GM19452 (cell line): ENCODE data around the gene RPUSD2.

Source experiments
- ATAC-seq: cut with Tn5 transposase; IDR thresholded peaks from one replicate; pipeline ENCODE4 v1.9.1; 2021; ENCODE audit not compliant: unreplicated experiment

RPUSD2 gene, protein sequence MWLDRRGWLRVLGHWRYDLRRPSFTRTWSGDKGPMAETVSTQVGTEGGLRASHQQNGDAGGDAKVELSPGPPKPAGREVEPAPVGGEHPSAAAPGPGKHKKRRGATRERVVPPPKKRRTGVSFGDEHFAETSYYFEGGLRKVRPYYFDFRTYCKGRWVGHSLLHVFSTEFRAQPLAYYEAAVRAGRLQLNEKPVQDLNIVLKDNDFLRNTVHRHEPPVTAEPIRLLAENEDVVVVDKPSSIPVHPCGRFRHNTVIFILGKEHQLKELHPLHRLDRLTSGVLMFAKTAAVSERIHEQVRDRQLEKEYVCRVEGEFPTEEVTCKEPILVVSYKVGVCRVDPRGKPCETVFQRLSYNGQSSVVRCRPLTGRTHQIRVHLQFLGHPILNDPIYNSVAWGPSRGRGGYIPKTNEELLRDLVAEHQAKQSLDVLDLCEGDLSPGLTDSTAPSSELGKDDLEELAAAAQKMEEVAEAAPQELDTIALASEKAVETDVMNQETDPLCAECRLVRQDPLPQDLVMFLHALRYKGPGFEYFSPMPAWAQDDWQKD

GRCh38 chr15:40569129-40569953 lies at the start of gene RPUSD2:
Gene RPUSD2 (plus strand): TSS chr15:40569299. CDS start chr15:40569338, 39 bp downstream.
- ATAC-seq, result peak; percentile 43

DNA sequence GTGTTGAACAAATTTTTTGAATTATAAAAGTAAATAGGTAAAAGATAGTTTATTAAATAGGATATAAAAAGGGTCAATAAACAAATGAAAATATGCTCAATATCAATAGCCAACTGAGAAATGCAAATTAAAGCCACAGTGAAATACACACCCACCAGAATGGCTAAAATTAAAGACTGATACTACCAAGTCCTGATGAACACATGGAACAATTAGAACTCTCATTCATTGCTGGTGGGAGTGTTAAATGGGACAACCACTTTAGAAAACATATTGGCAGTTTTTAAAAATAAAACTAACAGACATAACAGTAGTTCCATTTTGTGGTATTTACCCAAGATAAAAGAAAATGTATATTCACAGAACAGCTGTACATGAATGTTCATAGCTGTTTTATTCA lies 45.5 kb upstream of the RPUSD2 start:
- no peak for ATAC-seq

DNA sequence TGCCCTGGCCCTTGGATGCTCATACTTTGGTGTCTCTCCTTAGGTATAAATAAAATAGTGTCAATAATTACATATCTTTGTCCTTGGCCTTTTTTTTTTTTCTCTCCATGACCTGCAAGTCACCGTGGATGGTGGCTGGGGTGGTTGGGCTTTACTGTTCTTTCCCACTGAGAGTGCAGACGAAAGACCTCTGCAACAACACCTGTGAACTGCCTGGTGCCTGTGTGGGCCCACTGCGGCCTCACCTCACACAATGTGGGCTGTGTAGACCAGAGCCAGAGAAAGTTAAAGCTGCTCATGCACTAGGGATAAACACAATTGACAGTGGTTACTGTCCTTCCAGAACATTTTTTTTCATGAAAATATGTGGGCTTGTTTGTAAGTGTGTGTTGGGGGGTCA lies 43.2 kb upstream of the RPUSD2 start:
- ATAC-seq, result no peak

- no peak for ATAC-seq
Observed at GRCh38 chr15:40528801-40529200, 40.3 kb upstream of the RPUSD2 start.

DNA sequence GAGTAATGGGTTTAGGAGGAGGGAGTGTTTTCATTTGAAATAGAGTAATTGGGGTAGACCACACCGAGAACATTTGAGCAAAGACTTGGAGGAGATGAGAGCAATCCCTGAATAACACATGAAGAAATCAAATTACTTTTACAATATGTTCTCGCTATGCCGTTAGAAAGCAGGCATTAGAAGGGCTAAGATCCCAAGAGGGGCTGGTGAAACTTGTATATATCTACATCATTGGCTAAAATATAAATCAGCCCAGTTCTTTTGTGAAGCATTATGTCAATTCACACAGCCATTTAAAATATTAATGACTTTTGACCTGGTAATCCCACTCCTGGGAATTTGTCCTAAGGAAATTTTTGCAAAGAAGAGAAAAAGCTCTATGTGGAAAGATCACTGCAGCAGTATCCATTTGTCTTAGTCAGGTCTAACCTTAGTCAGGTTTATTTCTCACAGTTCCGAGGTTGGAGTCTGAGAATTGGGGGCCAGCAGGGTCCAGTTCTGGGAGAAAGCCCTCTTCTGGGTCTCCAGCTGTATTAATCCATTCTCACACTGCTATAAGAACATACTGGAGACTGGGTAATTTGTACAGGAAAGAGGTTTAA lies 35.2 kb upstream of the RPUSD2 start:
- no peak for ATAC-seq

GRCh38 chr15:40534371-40534770 lies 34.7 kb upstream of the RPUSD2 start:
- ATAC-seq, result no peak

- ATAC-seq, result no peak
Observed at GRCh38 chr15:40536501-40536900, 32.6 kb upstream of the RPUSD2 start.

DNA sequence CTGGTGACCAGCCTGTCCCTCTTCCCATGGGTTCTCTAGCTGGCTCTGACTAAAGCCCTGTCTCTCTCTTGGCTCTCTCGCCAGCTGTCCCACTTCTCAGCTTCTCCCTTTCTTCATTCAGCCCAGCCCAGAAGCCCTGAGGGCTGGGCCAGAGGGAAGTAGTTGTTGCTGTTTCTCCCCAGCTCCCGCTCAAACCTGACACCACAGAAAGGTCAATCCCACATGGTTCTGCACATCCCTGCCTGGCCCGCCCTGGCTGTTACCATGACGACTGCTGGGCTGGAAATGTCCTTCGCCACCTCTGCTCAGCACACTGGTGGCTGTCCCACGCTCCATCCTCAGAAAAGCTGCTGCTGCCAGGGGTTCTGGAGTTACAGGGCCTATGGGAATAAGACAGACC lies 30.1 kb upstream of the RPUSD2 start:
- ATAC-seq, result no peak

- ATAC-seq, result no peak
Observed at GRCh38 chr15:40543082-40543481, 26.0 kb upstream of the RPUSD2 start.

DNA sequence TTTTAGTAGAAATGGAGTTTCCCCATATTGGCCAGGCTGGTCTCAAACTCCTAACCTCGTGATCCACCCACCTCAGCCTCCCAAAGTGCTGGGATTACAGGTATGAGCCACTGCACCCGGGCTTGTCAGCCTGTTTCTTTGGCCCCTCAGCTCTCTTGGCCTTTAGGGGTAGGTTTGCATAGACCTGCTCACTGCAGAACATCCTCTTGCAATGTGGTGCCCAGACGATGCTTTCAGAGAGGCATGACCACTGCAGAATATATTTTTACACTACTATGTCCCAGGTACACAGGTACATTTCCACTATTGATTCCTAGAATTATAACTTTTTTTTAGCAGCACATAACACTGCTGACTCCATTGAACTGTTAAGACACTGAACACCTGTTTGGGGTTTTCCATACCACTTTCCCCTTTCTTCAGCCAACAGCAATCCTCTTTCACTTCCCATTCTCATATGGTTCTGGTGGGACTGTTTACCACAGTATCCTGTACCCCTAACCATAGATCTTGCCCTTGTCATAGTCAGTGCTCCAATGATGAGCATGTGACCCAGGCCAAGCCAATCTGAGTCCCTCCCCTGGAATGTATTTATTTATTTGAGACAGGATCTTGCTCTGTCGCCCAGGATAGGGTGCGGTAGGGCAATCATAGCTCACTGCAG lies 25.3 kb upstream of the RPUSD2 start:
- ATAC-seq, result peak; percentile 68

DNA sequence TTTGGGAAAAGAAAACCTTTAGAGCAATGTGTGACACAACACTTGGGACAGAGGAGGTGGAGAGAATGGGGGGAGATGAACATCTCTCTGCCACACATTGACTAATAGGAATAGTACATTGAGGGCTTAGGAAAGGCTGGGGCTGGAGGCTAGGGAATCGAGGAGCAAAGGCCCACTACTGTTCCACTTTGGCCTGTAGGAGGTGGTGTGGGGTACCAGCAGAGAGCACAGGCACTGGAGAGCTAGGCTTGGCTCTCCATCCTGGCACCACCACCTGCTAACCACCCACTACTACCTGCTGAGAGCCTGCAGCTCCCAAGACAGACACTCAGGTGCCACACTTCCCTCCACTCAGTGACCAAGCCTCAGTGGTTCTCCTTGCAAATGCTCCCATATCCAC lies 23.6 kb upstream of the RPUSD2 start:
- no peak for ATAC-seq

GRCh38 chr15:40548610-40549009 lies 20.5 kb upstream of the RPUSD2 start:
- no peak for ATAC-seq

GRCh38 chr15:40549894-40550293 lies 19.2 kb upstream of the RPUSD2 start:
- ATAC-seq, result no peak

DNA sequence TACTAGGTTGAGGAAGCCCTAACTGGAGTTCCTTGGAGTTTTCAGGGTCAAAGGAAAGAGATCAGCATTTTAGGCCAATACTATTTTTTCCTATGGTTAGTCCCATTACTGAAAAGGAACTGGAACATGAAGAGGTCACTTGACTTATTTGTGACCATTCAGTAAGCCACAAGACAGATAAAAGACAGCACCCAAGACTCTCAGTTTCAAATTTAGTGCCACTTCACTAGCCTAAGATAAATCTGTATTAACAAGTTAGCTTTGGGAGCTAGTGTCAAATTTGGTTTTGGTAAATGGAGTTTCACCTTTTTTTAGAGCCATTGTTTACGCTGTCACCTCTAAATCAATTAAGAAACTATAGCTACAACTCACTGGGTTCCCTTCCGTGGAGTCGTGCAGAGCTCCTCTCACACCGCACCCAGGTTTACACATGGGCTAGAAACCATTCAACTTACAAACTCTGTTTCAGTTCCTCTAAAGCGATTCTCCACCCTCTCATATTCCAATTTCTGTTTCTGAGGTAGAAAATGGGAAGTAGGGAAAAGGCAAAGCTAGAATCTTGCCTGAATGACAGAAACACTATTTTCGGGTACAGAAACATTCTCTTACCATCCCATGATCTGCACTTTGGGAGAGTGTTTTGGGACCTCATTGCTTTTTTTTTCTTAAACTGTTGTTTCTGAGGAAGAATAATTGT lies 18.6 kb upstream of the RPUSD2 start:
- peak; percentile 70 for ATAC-seq

DNA sequence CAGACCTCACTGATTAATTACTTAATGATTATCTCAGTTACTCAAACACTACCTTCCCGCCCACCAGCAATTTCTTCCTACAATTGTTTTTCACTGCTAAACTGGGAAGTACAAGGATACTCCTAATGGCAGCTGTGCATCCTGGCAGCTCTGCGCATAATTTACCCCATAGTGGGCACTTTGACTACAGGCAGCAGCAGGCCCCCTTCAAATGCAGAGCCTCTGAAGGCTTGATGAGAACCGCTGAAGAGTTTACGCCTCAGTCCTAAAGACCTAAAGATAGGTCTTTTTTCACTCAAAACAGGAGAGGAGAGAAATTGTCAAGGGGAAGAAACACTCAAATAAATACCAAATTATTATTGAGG lies 15.0 kb upstream of the RPUSD2 start:
- ATAC-seq, result no peak

DNA sequence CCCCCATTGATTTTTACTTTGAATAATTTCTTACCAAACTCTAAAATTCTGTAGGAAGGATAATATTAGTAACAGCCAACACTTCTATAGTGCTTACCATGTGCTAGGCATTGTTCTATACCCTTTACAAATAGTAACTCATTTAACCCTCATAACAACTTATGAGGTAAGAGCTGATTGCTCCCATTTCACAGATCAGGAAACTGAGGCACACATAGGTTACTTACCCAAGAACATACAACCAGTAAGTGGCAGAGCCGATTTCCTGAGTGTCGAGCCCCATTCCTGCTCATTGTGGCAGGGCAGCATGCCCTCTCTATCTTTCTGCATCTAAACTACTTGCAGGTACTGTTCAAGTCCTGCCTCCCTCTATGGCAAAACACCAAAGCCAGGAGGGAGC lies 13.2 kb upstream of the RPUSD2 start:
- no peak for ATAC-seq

GRCh38 chr15:40558952-40559742 lies 10.0 kb upstream of the RPUSD2 start:
- peak; percentile 14 for ATAC-seq

- no peak for ATAC-seq
Observed at GRCh38 chr15:40562691-40563090, 6.4 kb upstream of the RPUSD2 start.

GRCh38 chr15:40563426-40563825 lies 5.7 kb upstream of the RPUSD2 start:
- no peak for ATAC-seq
